ENCODE results near the gene CSNK1G1.

CSNK1G1 gene

GRCh38 chr15:64249406-64249805 is 106.6 kb downstream of the CSNK1G1 start:
- DNase-seq (ENCODE audit: insufficient read length) (no peak), FAIRE-seq (no peak)
- TF ChIP-seq POLR2AphosphoS5 (IDR thresholded peaks at IDR 0.05; ENCODE audit: low read depth, low read length) (no peak), TAF1 (IDR thresholded peaks at IDR 0.05; ENCODE audit: borderline replicate concordance, low read depth, low read length) (no peak), POLR2A (IDR thresholded peaks at IDR 0.05; ENCODE audit: low read depth, low read length) (no peak)

DNA sequence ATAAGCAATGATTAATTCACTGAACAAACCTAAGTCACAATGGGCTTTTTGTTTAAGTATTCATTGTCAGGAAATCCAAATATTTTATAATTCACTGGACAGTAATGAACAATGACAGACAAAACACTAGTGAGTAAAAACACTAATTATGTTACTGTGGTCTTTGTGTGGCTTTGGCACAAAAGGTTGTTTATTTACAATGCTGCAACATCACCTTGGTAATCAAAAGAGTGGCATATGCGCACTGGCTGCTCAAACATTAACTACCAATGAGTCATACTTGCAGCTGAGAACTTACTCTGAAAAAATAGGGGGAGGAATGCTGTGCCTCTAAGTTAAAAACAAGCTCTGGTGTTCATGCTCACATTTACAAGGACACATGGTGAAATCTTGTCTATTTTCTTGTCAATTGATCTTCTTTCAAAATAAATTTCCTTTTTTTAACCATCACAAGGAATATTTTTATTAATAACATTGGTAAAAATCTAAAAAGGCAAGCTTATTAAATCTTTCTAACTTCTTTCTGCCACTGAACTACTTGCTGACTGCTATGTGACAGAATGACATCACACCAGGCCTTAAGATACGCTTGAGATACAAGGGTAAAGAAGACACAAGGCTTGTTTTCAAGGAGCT is 107.9 kb downstream of the CSNK1G1 start:
- no peak for TF ChIP-seq POLR2AphosphoS5 (IDR thresholded peaks at IDR 0.05; ENCODE audit: low read depth, low read length)
- TF ChIP-seq TAF1 (IDR thresholded peaks at IDR 0.05; ENCODE audit: borderline replicate concordance, low read depth, low read length), result no peak
- no peak for TF ChIP-seq POLR2A (IDR thresholded peaks at IDR 0.05; ENCODE audit: low read depth, low read length)
- DNase-seq (ENCODE audit: insufficient read length) (no peak), FAIRE-seq (peak; percentile 67)

DNA sequence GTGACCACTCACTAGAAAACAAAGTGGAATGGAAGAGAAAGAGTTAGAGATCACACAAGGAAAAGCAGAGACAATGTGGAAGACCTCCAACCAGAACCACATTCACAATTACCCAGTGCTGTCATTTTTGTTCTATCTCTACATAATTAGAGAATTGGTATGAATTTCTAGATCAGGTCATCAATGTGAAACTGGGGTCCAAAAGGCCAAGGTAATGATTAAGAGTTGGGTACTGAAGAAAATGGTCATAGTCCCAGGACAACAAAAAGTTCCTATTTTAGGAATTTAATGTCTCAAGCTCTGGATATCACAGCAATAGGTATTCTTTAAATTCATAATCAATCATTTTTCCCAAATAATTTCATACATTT is 108.5 kb downstream of the CSNK1G1 start:
- TF ChIP-seq POLR2AphosphoS5 (IDR thresholded peaks at IDR 0.05; ENCODE audit: low read depth, low read length) (no peak), TAF1 (IDR thresholded peaks at IDR 0.05; ENCODE audit: borderline replicate concordance, low read depth, low read length) (no peak), POLR2A (IDR thresholded peaks at IDR 0.05; ENCODE audit: low read depth, low read length) (no peak)
- FAIRE-seq (no peak), DNase-seq (ENCODE audit: insufficient read length) (no peak)

GRCh38 chr15:64246364-64247189 is 109.4 kb downstream of the CSNK1G1 start:
- DNase-seq (ENCODE audit: insufficient read length) (peak; percentile 16), FAIRE-seq (peak; percentile 95)
- TF ChIP-seq POLR2AphosphoS5 (IDR thresholded peaks at IDR 0.05; ENCODE audit: low read depth, low read length) (no peak), TAF1 (IDR thresholded peaks at IDR 0.05; ENCODE audit: borderline replicate concordance, low read depth, low read length) (no peak), POLR2A (IDR thresholded peaks at IDR 0.05; ENCODE audit: low read depth, low read length) (no peak)

- DNase-seq (ENCODE audit: insufficient read length) (no peak), FAIRE-seq (no peak)
- TF ChIP-seq POLR2AphosphoS5 (IDR thresholded peaks at IDR 0.05; ENCODE audit: low read depth, low read length), result no peak
- no peak for TF ChIP-seq POLR2A (IDR thresholded peaks at IDR 0.05; ENCODE audit: low read depth, low read length)
- no peak for TF ChIP-seq TAF1 (IDR thresholded peaks at IDR 0.05; ENCODE audit: borderline replicate concordance, low read depth, low read length)
These were observed 110.6 kb downstream of the CSNK1G1 start for GRCh38 chr15:64245405-64245804.

DNA sequence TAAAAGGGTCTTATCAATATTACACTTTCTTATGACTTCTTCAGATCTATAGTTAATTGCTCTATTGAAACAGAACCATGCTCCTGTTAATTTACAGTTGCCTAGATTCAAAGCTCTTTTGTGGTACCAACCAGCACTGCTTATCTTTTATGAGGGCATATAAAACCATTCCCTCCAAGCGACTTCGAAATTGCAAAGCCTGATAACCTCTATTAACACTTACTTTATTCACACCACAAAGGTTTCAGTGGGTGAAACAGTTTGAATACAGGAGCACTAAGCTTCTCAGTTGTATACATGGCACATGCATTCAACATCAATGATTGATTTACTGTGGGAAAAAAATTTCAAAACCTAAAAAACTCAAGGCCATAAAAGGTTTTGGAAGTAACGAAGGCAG is 118.3 kb downstream of the CSNK1G1 start:
- no peak for TF ChIP-seq POLR2A (IDR thresholded peaks at IDR 0.05; ENCODE audit: low read depth, low read length)
- TF ChIP-seq POLR2AphosphoS5 (IDR thresholded peaks at IDR 0.05; ENCODE audit: low read depth, low read length), result no peak
- TF ChIP-seq TAF1 (IDR thresholded peaks at IDR 0.05; ENCODE audit: borderline replicate concordance, low read depth, low read length), result no peak
- peak; percentile 73 for FAIRE-seq
- DNase-seq (ENCODE audit: insufficient read length), result no peak

GRCh38 chr15:64236156-64236894 is 119.6 kb downstream of the CSNK1G1 start:
- FAIRE-seq (no peak), DNase-seq (ENCODE audit: insufficient read length) (no peak)
- TF ChIP-seq POLR2A (IDR thresholded peaks at IDR 0.05; ENCODE audit: low read depth, low read length), result no peak
- TF ChIP-seq TAF1 (IDR thresholded peaks at IDR 0.05; ENCODE audit: borderline replicate concordance, low read depth, low read length), result no peak
- no peak for TF ChIP-seq POLR2AphosphoS5 (IDR thresholded peaks at IDR 0.05; ENCODE audit: low read depth, low read length)

GRCh38 chr15:64235552-64235951 is 120.4 kb downstream of the CSNK1G1 start:
- TF ChIP-seq POLR2AphosphoS5 (IDR thresholded peaks at IDR 0.05; ENCODE audit: low read depth, low read length) (no peak), POLR2A (IDR thresholded peaks at IDR 0.05; ENCODE audit: low read depth, low read length) (no peak), TAF1 (IDR thresholded peaks at IDR 0.05; ENCODE audit: borderline replicate concordance, low read depth, low read length) (no peak)
- FAIRE-seq, result no peak
- no peak for DNase-seq (ENCODE audit: insufficient read length)

DNA sequence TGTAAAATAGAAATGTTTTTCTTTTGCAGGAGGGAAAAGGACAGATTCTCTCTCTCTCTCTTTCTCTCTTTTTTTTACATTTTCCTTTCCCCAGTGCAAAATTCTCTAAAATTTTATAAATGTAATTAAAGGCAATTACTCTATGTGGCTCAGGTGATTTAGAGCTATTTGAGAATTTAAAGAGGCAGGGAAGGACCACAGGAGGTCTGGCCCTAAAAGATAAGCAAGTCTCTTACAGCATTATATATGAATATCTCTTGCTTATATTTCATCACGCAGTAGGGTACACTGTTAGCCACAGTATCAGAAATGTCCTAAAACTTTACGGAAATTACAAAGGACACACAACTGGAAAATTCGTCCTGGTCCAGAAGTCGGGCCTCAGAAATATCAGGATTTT is 122.7 kb downstream of the CSNK1G1 start:
- no peak for FAIRE-seq
- TF ChIP-seq POLR2A (IDR thresholded peaks at IDR 0.05; ENCODE audit: low read depth, low read length), result no peak
- no peak for TF ChIP-seq TAF1 (IDR thresholded peaks at IDR 0.05; ENCODE audit: borderline replicate concordance, low read depth, low read length)
- no peak for TF ChIP-seq POLR2AphosphoS5 (IDR thresholded peaks at IDR 0.05; ENCODE audit: low read depth, low read length)
- no peak for DNase-seq (ENCODE audit: insufficient read length)

DNA sequence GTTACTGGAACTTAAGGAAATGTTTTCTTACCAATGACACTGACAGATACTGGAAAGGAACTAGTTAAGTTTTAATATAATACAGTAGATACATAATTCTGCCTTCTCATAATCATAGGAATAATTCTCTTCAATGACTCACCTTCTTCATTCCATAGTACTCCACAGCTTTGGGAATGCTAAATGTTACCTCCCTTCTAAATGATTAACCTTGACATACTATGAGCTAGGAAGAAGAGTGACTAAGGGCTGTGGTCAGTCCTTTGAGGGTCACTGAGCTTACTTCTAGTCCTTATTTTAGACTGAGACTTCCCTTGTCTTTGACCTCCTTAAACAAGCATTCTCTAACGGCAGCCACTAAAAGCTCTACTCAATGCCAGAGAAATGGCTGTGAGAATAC is 123.6 kb downstream of the CSNK1G1 start:
- FAIRE-seq, result no peak
- TF ChIP-seq POLR2AphosphoS5 (IDR thresholded peaks at IDR 0.05; ENCODE audit: low read depth, low read length), result no peak
- TF ChIP-seq POLR2A (IDR thresholded peaks at IDR 0.05; ENCODE audit: low read depth, low read length), result no peak
- TF ChIP-seq TAF1 (IDR thresholded peaks at IDR 0.05; ENCODE audit: borderline replicate concordance, low read depth, low read length), result no peak
- no peak for DNase-seq (ENCODE audit: insufficient read length)

DNA sequence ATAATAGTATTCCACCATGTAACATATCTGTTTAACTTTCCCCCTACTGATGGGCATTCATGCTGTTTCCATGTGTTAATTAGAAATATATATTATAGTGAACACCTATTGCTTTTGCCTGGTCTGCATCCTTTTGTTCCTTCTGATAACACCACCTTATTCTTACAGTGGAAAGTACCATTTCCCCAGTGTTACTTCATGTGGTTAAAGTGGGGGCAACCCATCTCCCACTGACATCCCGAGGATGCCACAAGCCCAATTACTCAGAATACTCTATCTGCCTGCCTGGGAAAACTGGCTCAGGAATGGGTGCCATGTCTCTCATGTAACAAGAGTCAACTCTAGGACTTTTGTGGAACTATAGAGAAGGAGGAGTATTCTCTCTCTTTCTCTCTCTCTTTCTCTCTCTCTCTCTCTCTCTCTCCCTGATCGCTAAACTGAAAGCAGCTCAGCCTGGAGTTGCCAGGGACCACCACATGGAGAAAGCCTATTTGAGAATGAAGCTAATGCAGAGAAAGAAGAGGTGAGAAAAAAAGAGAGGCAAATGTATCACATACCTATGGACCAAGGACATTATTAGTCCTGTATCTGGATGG is 126.7 kb downstream of the CSNK1G1 start:
- DNase-seq (ENCODE audit: insufficient read length) (no peak), FAIRE-seq (no peak)
- TF ChIP-seq POLR2AphosphoS5 (IDR thresholded peaks at IDR 0.05; ENCODE audit: low read depth, low read length), result no peak
- no peak for TF ChIP-seq POLR2A (IDR thresholded peaks at IDR 0.05; ENCODE audit: low read depth, low read length)
- TF ChIP-seq TAF1 (IDR thresholded peaks at IDR 0.05; ENCODE audit: borderline replicate concordance, low read depth, low read length), result no peak
